Naive B cell (primary cell): ENCODE data around the gene SENP2. TPM values are rescaled to one million over a fixed set of nuclear protein-coding genes. Genes with fewer than 3 reads are reported as not detected.

Experiments
- ATAC-seq, 2 donors: fragments of 150-1000 bp; cut with Tn5 transposase; 2 replicates each; pipeline ENCODE4 v1.10.0; 2021; ENCODE audit warnings: low read depth in 2 of 2, mild to moderate bottlenecking in 2 of 2, moderate library complexity in 2 of 2
- DNase-seq: peaks from one replicate; pipeline ENCODE4 v3.0.0; 2022
- H3K27ac Mint-ChIP-seq, 6 donors: one replicate each; pipeline ENCODE4 v1.8.0; 2020 to 2022; ENCODE audit warnings: mild to moderate bottlenecking in 6 of 6, mixed read lengths in 6 of 6, moderate library complexity in 5 of 6, inconsistent platforms in 2 of 6
- H3K27me3 Mint-ChIP-seq, 3 donors: one replicate each; pipeline ENCODE4 v1.8.0; 2021 to 2022; ENCODE audit warnings: mixed read lengths in 3 of 3, mild to moderate bottlenecking in 1 of 3
- H3K36me3 Mint-ChIP-seq, 2 donors: one replicate each; pipeline ENCODE4 v1.8.0; 2020 to 2022; ENCODE audit warnings: mixed read lengths in 2 of 2, inconsistent platforms in 1 of 2, mild to moderate bottlenecking in 1 of 2
- H3K4me1 Mint-ChIP-seq, 3 donors: one replicate each; pipeline ENCODE4 v1.8.0; 2020 to 2022; ENCODE audit warnings: mixed read lengths in 3 of 3, inconsistent platforms in 1 of 3, mild to moderate bottlenecking in 1 of 3, moderate library complexity in 1 of 3
- H3K4me3 Mint-ChIP-seq, 8 donors: one replicate each; pipeline ENCODE4 v1.8.0; 2020 to 2022; ENCODE audit warnings: mild to moderate bottlenecking in 8 of 8, mixed read lengths in 8 of 8, moderate library complexity in 8 of 8, inconsistent platforms in 2 of 8
- H3K9me3 Mint-ChIP-seq, 7 donors: one replicate each; pipeline ENCODE4 v1.8.0; 2020 to 2022; ENCODE audit warnings: mixed read lengths in 7 of 7, mild to moderate bottlenecking in 5 of 7, inconsistent platforms in 2 of 7, moderate library complexity in 1 of 7
- polyA plus RNA-seq, 6 donors: library from polyadenylated mRNA; unstranded; fragments of 300-500 nt; fragmentation: Illumina TruSeq; gene quantifications; one replicate each; pipeline ENCODE4 v1.2.3, GENCODE V29; 2021; ENCODE audit warnings: low read depth in 6 of 6

SENP2 gene
- polyA plus RNA-seq, 6 donors from 2014 or later: 19.7 to 36.7 (median 28.0) TPM

- Mint-ChIP-seq H3K27ac (peak overlapping the region in 1 of 6 donors; percentile 63), H3K4me3 (peak overlapping the region in 2 of 8 donors; percentile 15 to 44), H3K4me1 (peaks cover 16 to 23% (median 20%) of the 10 kb centered on the region in 3 donors), H3K27me3 (no peaks in the 10 kb centered on the region), H3K9me3 (no peaks in the 10 kb centered on the region), H3K36me3 (no peaks in the 10 kb centered on the region)
- ATAC-seq (no peak), DNase-seq (no peak)
Observed at GRCh38 chr3:185645596-185646381, 59.7 kb downstream of the SENP2 start.

GRCh38 chr3:185646382-185647133 is 60.5 kb downstream of the SENP2 start:
- peak; percentile 90 to 96 for ATAC-seq
- H3K27me3 Mint-ChIP-seq: no peaks in the 10 kb centered on the region
- peak overlapping the region in 4 of 8 donors; percentile 18 to 51 (median 38) for H3K4me3 Mint-ChIP-seq
- H3K9me3 Mint-ChIP-seq: no peaks in the 10 kb centered on the region
- DNase-seq: peak; percentile 23
- H3K4me1 Mint-ChIP-seq: peaks cover 16 to 23% (median 20%) of the 10 kb centered on the region in 3 donors
- no peaks in the 10 kb centered on the region for H3K36me3 Mint-ChIP-seq
- peak overlapping the region in 3 of 6 donors; percentile 63 to 89 (median 84) for H3K27ac Mint-ChIP-seq

- Mint-ChIP-seq H3K27me3 (no peaks in the 10 kb centered on the region), H3K27ac (peak overlapping the region in 3 of 6 donors; percentile 63 to 89 (median 84)), H3K36me3 (no peaks in the 10 kb centered on the region), H3K4me3 (peak overlapping the region in 4 of 8 donors; percentile 18 to 51 (median 38)), H3K4me1 (peaks cover 16 to 23% (median 20%) of the 10 kb centered on the region in 3 donors), H3K9me3 (no peaks in the 10 kb centered on the region)
- DNase-seq: no peak
- ATAC-seq: no peak
Observed at GRCh38 chr3:185647134-185647879, 61.2 kb downstream of the SENP2 start.

GRCh38 chr3:185647880-185648210 is 61.8 kb downstream of the SENP2 start:
- DNase-seq (no peak), ATAC-seq (no peak)
- H3K9me3 Mint-ChIP-seq: no peaks in the 10 kb centered on the region
- H3K4me1 Mint-ChIP-seq: peaks cover 16 to 23% (median 20%) of the 10 kb centered on the region in 3 donors
- no peaks in the 10 kb centered on the region for H3K36me3 Mint-ChIP-seq
- H3K27ac Mint-ChIP-seq: peak overlapping the region in 3 of 6 donors; percentile 63 to 82 (median 82)
- no peaks in the 10 kb centered on the region for H3K27me3 Mint-ChIP-seq
- peak overlapping the region in 2 of 8 donors; percentile 44 to 51 for H3K4me3 Mint-ChIP-seq

GRCh38 chr3:185648396-185648795 is 62.3 kb downstream of the SENP2 start:
- peaks cover 16 to 23% (median 20%) of the 10 kb centered on the region in 3 donors for H3K4me1 Mint-ChIP-seq
- H3K4me3 Mint-ChIP-seq: no peak overlapping the region
- ATAC-seq (no peak), DNase-seq (no peak)
- H3K36me3 Mint-ChIP-seq: no peaks in the 10 kb centered on the region
- no peaks in the 10 kb centered on the region for H3K9me3 Mint-ChIP-seq
- no peaks in the 10 kb centered on the region for H3K27me3 Mint-ChIP-seq
- peak overlapping the region in 2 of 6 donors; percentile 51 to 52 for H3K27ac Mint-ChIP-seq

GRCh38 chr3:185649414-185649813 is 63.3 kb downstream of the SENP2 start:
- no peak overlapping the region for H3K27ac Mint-ChIP-seq
- H3K9me3 Mint-ChIP-seq: no peaks in the 10 kb centered on the region
- ATAC-seq: no peak
- peaks cover 16 to 23% (median 18%) of the 10 kb centered on the region in 3 donors for H3K4me1 Mint-ChIP-seq
- no peaks in the 10 kb centered on the region for H3K36me3 Mint-ChIP-seq
- H3K4me3 Mint-ChIP-seq: no peak overlapping the region
- DNase-seq: no peak
- no peaks in the 10 kb centered on the region for H3K27me3 Mint-ChIP-seq

- Mint-ChIP-seq H3K4me1 (peaks cover 7 to 13% (median 9%) of the 10 kb centered on the region in 3 donors), H3K4me3 (no peak overlapping the region), H3K9me3 (no peaks in the 10 kb centered on the region), H3K36me3 (no peaks in the 10 kb centered on the region), H3K27me3 (no peaks in the 10 kb centered on the region), H3K27ac (no peak overlapping the region)
- DNase-seq (no peak), ATAC-seq (no peak)
Observed at GRCh38 chr3:185651971-185652370, 65.9 kb downstream of the SENP2 start.

- no peaks in the 10 kb centered on the region for H3K27me3 Mint-ChIP-seq
- no peaks in the 10 kb centered on the region for H3K9me3 Mint-ChIP-seq
- no peaks in the 10 kb centered on the region for H3K36me3 Mint-ChIP-seq
- ATAC-seq (no peak), DNase-seq (no peak)
- H3K4me3 Mint-ChIP-seq: no peak overlapping the region
- no peaks in the 10 kb centered on the region for H3K4me1 Mint-ChIP-seq
- no peak overlapping the region for H3K27ac Mint-ChIP-seq
Observed at GRCh38 chr3:185653949-185654757, 68.1 kb downstream of the SENP2 start.

- H3K9me3 Mint-ChIP-seq: no peaks in the 10 kb centered on the region
- H3K27me3 Mint-ChIP-seq: no peaks in the 10 kb centered on the region
- ATAC-seq: no peak
- no peak overlapping the region for H3K4me3 Mint-ChIP-seq
- DNase-seq: no peak
- H3K27ac Mint-ChIP-seq: no peak overlapping the region
- no peaks in the 10 kb centered on the region for H3K4me1 Mint-ChIP-seq
- no peaks in the 10 kb centered on the region for H3K36me3 Mint-ChIP-seq
Observed at GRCh38 chr3:185654758-185655145, 68.7 kb downstream of the SENP2 start.

GRCh38 chr3:185655426-185656320 is 69.6 kb downstream of the SENP2 start:
- H3K4me3 Mint-ChIP-seq: no peak overlapping the region
- no peak for DNase-seq
- H3K27ac Mint-ChIP-seq: peak overlapping the region in 1 of 6 donors; percentile 58
- no peak for ATAC-seq
- H3K9me3 Mint-ChIP-seq: no peaks in the 10 kb centered on the region
- no peaks in the 10 kb centered on the region for H3K4me1 Mint-ChIP-seq
- no peaks in the 10 kb centered on the region for H3K36me3 Mint-ChIP-seq
- H3K27me3 Mint-ChIP-seq: no peaks in the 10 kb centered on the region

GRCh38 chr3:185656321-185656840 is 70.3 kb downstream of the SENP2 start:
- DNase-seq (no peak), ATAC-seq (no peak)
- Mint-ChIP-seq H3K9me3 (no peaks in the 10 kb centered on the region), H3K27ac (no peak overlapping the region), H3K36me3 (no peaks in the 10 kb centered on the region), H3K4me1 (no peaks in the 10 kb centered on the region), H3K4me3 (no peak overlapping the region), H3K27me3 (no peaks in the 10 kb centered on the region)

- no peak for ATAC-seq
- H3K27ac Mint-ChIP-seq: peak overlapping the region in 1 of 6 donors; percentile 33
- H3K4me3 Mint-ChIP-seq: no peak overlapping the region
- no peaks in the 10 kb centered on the region for H3K36me3 Mint-ChIP-seq
- H3K9me3 Mint-ChIP-seq: no peaks in the 10 kb centered on the region
- peaks cover 0 to 4% (median 0%) of the 10 kb centered on the region in 3 donors for H3K27me3 Mint-ChIP-seq
- H3K4me1 Mint-ChIP-seq: no peaks in the 10 kb centered on the region
- no peak for DNase-seq
Observed at GRCh38 chr3:185657211-185657610, 71.1 kb downstream of the SENP2 start.
